ENCODE results near the gene GNG2.

GNG2 gene

DNA sequence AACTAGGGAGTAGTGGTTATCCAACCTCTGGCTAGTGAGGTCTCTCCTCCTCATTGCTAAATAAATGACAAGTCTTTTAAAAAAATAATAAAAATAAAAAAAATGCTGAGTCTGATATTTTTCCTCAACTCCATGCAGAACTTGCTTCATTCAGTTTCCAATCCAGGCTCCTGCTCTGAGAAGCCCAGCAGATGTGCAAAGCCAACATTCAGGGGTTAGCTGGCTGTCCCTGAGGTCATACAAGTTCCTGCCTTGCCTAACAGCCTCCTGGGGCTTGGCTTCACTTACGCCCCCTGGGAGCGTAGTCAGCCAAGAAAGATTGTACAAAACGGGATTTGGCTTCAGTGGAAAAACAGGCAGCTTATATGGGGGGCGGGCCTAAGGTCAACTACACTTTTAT is 152.2 kb downstream of the GNG2 start:
- Histone ChIP-seq H3K36me3 (peaks cover 38% of the 10 kb centered on the region), H3K27ac (no peak overlapping the region), H3K27me3 (ENCODE audit: insufficient read depth, low read depth, severe bottlenecking) (no peaks in the 10 kb centered on the region), H3K9me3 (ENCODE audit: severe bottlenecking) (no peaks in the 10 kb centered on the region), H3K4me3 (ENCODE audit: low read depth, low read length) (no peak overlapping the region)
- no peak for DNase-seq
- TF ChIP-seq, protein P1, sequence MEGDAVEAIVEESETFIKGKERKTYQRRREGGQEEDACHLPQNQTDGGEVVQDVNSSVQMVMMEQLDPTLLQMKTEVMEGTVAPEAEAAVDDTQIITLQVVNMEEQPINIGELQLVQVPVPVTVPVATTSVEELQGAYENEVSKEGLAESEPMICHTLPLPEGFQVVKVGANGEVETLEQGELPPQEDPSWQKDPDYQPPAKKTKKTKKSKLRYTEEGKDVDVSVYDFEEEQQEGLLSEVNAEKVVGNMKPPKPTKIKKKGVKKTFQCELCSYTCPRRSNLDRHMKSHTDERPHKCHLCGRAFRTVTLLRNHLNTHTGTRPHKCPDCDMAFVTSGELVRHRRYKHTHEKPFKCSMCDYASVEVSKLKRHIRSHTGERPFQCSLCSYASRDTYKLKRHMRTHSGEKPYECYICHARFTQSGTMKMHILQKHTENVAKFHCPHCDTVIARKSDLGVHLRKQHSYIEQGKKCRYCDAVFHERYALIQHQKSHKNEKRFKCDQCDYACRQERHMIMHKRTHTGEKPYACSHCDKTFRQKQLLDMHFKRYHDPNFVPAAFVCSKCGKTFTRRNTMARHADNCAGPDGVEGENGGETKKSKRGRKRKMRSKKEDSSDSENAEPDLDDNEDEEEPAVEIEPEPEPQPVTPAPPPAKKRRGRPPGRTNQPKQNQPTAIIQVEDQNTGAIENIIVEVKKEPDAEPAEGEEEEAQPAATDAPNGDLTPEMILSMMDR (IDR thresholded peaks at IDR 0.05; ENCODE audit: low read depth, low read length) = no peak

DNA sequence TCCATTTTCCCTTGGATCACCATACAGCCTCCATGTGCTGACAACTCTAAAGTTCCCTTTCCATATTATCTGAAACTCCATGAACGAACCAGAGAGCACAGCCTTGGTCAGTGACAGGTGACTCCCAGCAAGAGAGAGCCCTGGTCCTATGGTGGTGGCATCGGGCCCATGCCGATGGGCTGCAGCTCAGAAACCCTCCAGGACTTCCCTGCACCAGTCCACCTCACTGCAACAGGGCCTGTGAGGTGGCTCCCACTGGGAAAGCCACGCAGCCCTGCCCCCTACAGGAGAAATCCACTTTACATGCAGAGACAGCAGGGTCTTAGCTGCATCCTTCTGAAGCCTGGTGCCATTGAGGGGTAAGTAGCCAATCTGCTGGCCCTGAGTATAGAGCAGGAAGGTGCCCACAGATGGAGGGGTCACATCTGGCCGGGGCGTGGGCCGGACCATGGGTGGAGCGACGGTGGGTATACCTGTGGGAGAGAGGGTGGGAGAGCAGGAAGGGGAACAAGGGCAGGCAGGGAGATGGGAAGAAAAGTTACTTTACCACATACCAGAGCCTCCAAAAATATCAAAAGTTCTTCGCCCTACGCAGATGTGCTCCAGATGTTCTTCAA is 153.7 kb downstream of the GNG2 start:
- TF ChIP-seq, protein P1 (IDR thresholded peaks at IDR 0.05; ENCODE audit: low read depth, low read length) = peak; percentile 67
- Histone ChIP-seq H3K4me3 (ENCODE audit: low read depth, low read length) (no peak overlapping the region), H3K27me3 (ENCODE audit: insufficient read depth, low read depth, severe bottlenecking) (no peaks in the 10 kb centered on the region), H3K36me3 (peaks cover 25% of the 10 kb centered on the region), H3K27ac (no peak overlapping the region), H3K9me3 (ENCODE audit: severe bottlenecking) (no peaks in the 10 kb centered on the region)
- peak; percentile 57 for DNase-seq

DNA sequence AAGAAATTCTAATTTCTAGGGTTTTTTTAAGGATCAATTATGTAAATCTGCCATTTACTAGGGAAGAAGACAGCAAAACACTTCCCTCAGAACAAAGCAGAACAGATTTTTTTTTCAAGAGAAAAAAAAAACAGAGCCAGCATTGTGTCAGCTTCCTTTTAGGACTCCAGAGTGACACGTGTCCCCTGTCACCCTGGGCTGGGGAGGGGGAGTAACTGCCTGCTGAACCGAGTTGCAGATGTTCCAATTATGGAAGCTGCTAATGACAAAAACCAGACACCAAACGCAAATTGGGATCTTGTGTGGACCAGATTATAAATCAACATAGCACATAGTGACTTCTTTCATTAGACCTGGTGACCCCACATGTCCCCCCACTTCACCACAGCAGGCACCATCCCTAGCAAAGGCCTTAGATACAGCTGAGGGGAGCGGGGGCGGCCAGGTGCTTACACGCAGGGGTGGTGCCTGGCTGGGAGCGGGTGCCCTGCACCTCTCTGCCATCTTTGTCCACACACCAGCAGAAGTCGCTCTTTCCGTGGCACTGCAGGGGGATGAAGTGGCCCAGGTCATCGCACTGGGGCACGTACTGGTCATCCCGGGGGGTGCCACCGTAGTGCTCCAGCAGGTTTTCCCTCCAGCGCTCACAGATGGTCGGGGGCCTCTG is 154.3 kb downstream of the GNG2 start:
- Histone ChIP-seq H3K9me3 (ENCODE audit: severe bottlenecking) (no peaks in the 10 kb centered on the region), H3K27me3 (ENCODE audit: insufficient read depth, low read depth, severe bottlenecking) (no peaks in the 10 kb centered on the region), H3K4me3 (ENCODE audit: low read depth, low read length) (no peak overlapping the region), H3K36me3 (peaks cover 19% of the 10 kb centered on the region), H3K27ac (no peak overlapping the region)
- TF ChIP-seq, protein P1 (IDR thresholded peaks at IDR 0.05; ENCODE audit: low read depth, low read length) = no peak
- no peak for DNase-seq

DNA sequence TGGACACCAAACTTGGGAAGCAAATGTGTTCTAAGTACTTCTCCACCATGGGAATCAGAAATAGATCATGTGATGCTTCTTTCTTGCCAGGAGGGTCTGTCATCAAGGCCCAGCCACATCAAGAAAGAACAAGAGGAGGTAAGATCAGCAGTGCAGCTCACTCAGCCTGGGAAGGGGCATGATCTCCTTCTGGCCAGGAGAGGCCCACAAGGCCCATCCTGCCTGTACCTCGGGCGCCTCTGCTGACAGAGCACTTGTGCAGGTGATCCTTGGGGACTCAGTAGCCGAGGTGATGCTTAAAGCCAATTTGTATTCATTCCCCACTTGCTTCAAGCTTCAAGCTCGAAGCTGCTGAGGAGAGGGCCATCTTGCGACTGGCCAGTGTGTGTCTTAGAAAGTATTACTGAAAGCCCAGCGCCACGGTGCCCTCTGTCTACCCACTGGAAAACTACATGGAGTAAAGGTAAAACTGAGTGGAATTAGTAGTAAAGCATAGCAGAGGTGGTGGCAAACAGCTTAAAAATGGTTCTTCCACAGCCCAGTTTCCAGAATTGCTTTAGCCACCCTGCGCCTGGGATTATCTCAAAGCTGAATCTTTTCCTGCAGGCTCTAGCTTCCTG is 155.1 kb downstream of the GNG2 start:
- no peaks in the 10 kb centered on the region for H3K9me3 ChIP-seq (ENCODE audit: severe bottlenecking)
- DNase-seq = peak; percentile 57
- peaks cover 13% of the 10 kb centered on the region for H3K36me3 ChIP-seq
- H3K4me3 ChIP-seq (ENCODE audit: low read depth, low read length) = no peak overlapping the region
- no peaks in the 10 kb centered on the region for H3K27me3 ChIP-seq (ENCODE audit: insufficient read depth, low read depth, severe bottlenecking)
- no peak overlapping the region for H3K27ac ChIP-seq
- TF ChIP-seq, protein P1 (IDR thresholded peaks at IDR 0.05; ENCODE audit: low read depth, low read length) = peak; percentile 53

DNA sequence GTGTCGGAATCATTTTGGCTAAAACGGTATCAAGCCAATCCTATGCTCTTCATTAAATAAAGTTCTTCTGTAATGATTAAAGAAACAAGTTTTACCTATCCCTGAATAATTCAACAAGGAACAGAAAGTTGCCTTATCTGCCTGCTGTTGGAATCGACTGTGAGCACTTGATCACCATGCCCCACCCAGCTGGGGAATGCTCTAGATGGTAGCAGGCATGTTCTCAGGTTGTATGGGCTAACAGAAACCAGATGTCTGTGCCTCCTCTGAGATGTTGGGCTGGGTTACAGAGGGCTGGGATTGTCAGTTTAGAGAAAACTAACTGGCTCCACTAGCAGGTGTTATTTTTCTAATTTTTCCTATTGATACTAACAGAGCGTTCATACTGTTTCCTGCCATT is 157.8 kb downstream of the GNG2 start:
- H3K36me3 ChIP-seq = no peaks in the 10 kb centered on the region
- DNase-seq = no peak

More for the DNA sequence above, 157.8 kb downstream of the GNG2 start:
- Histone ChIP-seq H3K27me3 (ENCODE audit: insufficient read depth, low read depth, severe bottlenecking) (no peaks in the 10 kb centered on the region), H3K4me3 (ENCODE audit: low read depth, low read length) (no peak overlapping the region), H3K27ac (no peak overlapping the region), H3K9me3 (ENCODE audit: severe bottlenecking) (no peaks in the 10 kb centered on the region)
- TF ChIP-seq, protein P1 (IDR thresholded peaks at IDR 0.05; ENCODE audit: low read depth, low read length) = no peak

Data from WERI-Rb-1 (cell line).